Right forelimb (tissue), 1 donor: Measurements from ENCODE around the gene CFAP46.

Source experiments
- DNase-seq: peaks from one replicate; pipeline ENCODE4 v3.0.0-alpha.2; 2018

CFAP46 gene

DNA sequence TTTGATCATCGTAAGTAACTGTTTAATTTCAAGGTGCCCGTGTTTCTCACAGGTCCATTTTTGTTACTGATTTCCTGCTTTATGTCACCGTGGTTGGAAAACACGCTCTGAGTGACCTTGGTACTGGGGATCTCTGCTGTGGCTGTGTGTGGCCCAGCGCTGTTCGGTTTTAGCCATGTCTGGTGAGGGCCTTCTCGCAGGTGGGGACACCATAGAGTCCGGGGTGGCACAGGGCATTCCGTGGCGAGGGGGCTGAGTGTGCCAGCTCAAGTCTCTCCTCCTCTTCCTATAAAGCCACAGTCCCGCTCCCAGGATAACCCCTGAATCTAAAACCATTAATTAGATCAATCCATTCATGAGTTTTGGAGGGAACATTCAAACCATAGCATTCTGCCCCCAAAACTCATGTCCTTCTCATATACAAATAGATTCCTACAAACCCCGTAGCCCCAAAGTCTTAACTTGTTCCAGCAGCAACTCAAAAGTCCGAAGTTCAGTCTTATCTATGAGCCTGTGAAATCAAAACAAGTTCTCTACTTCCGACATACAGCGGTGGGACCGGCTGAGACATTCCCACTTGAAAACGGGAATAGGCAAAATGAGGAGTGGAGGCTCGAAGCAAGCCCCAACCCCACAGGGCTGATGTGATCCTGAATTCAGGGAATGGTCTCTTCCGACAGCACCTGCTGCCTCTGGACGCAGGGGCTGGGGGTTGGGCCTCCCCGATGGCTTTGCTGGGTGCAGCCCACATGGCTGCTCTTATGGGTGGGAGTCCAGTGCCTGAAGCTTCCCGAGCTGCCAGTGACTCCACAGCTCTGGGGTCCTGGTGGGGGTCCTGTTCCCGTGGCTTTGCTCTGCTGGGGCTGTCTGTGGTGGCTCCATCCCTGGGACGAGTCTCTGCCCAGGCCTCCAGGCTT, 101.4 kb downstream of the CFAP46 start:
- peak; percentile 10 for DNase-seq

- DNase-seq: peak; percentile 20
These were observed 103.3 kb downstream of the CFAP46 start for GRCh38 chr10:132839061-132839460.

GRCh38 chr10:132838346-132838970, 103.9 kb downstream of the CFAP46 start:
- peak; percentile 29 for DNase-seq

- peak; percentile 23 for DNase-seq
These were observed 104.5 kb downstream of the CFAP46 start for GRCh38 chr10:132837905-132838304.

DNA sequence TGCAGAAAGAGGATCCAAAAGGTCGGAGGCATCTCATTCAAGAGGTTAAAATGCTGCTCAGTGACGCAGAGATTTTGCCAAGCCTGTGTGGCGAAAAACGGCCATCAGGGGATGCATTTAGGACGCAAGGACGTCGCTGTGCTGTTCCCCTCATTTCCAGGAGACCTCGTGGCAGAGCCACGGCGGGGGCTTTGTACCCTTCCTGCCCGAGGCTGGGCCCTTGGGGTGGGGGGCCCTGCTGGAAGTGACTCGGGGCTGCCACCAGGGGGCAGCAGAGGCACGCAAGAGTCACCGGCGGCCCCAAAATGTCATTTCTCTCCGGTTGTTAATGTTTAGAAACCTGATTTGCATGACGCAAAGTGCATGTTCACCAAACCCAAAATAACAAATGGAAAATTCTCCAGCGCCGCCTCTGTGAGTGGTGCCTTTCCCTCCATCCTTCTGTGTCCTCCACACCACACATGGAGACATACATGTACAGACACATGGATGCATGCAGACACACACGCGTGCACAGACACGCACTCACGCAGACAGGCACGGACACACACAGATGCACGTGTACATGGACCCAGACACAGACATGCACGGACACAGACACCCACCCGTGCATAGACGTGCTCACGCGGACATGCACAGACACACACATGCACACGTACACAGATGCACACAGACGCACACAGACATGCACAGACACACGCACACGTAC, 105.4 kb downstream of the CFAP46 start:
- DNase-seq: peak; percentile 77

- peak; percentile 43 for DNase-seq
These were observed 106.0 kb downstream of the CFAP46 start for GRCh38 chr10:132836248-132836831.

DNA sequence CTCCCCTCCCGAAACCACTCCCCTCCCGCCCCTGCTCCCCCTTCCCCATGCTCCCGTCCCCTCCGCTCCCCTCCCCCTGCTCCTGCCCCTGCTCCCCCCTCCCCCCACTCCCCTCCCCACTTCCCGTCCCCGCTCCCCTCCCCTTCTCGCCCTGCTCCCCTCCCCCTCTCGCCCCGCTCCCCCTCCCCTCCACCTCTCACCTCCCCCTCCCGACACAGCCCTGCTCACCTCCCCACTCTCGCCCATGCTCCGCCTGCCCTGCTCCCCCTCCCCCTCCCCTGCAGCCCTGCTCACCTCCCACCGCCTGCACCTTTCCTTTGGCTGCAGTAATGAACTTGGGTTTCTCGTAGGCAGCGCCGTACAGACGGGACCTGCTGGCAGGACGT, 106.5 kb downstream of the CFAP46 start:
- DNase-seq: no peak

DNA sequence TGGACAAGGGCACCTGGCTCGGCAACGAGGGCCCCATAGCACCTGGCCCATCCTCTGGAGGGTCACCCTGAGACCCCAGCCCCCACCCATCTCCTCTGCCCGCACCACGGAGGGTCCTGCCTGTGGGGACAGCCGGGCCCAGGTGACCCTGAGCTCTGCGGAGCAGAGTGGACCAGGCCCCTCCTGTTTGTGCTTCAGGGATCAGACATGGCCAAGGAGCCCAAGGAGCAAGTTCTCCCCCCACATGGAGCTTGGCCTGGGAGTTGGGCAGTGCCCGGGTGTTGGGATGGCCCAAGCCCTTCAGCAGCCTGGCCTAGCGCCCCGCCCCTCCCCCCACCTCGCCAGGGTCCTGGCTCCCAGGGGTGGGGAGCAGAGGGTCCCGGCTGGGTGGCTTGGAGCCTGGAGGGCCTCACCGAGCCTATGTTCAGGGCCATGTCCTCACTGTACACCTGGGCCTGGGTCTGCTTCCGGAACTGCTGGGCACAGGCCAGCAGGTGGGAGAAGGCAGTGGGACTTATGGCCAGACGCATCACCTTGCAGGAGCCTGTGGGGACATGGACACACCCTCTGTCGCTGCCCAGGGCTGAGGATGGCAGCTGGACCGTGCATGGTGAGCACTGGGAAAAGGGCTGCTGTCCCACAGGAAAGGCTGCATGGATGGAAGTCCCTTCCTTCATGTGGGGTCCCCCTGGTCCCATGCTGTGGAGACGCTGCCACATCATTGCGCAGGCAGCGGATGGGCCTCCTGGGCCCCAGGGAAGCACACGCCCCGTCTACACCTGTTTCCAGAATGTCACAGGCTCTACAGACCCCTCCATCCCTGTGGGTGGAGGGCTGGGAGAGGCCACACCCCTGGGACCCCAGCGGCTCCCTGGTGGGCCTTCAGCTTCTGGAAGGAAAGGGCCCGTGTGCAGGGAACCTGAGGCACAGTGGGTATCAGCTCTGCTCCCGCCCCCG, 107.2 kb downstream of the CFAP46 start:
- DNase-seq: peak; percentile 38

- peak; percentile 22 for DNase-seq
These were observed 108.0 kb downstream of the CFAP46 start for GRCh38 chr10:132834311-132834761.

- DNase-seq: peak; percentile 13
These were observed 108.8 kb downstream of the CFAP46 start for GRCh38 chr10:132833421-132834111.

GRCh38 chr10:132832186-132832969, 110.0 kb downstream of the CFAP46 start:
- peak; percentile 29 for DNase-seq

DNA sequence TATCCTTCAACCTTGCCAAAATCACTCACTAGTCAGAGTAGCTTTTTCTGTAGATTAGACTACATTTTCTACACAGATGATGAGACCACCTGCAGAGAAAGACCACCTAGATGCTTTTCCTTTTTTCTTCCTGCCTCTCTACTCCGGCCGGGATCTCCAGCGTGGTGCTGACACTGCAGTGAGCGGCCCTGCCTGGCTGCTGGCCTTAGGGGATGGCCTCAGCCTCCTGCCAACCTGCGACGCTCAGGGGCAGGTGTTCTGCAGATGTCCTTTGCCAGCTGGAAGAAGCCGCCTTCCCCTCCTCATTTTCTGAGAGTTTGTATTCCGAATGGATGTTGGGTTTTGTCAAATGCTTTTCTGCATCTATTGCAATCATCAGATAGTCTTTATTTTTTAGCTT, 113.0 kb downstream of the CFAP46 start:
- DNase-seq: no peak

DNA sequence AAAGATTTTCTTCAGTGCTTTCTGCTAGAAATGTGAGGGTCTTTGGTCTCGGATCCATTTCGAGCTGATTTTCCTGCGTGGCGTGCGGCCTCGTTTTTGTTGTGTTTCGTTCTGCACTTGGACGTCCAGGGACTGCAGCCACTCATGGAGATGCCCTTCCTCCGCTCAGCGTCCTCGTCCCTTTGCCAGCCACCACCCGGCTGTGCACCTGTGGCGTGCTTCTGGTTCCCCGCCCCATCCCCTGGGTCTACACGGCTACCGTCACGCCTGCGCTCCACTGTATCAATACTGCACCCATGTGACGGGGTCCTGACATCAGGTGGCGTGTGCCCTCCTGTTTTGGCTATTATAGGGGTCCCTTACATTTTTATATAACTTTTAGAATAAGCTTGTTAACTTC, 113.7 kb downstream of the CFAP46 start:
- DNase-seq: no peak

- no peak for DNase-seq
These were observed 114.4 kb downstream of the CFAP46 start for GRCh38 chr10:132827861-132828539.

- DNase-seq: peak; percentile 3
These were observed 115.0 kb downstream of the CFAP46 start for GRCh38 chr10:132827423-132827789.

DNA sequence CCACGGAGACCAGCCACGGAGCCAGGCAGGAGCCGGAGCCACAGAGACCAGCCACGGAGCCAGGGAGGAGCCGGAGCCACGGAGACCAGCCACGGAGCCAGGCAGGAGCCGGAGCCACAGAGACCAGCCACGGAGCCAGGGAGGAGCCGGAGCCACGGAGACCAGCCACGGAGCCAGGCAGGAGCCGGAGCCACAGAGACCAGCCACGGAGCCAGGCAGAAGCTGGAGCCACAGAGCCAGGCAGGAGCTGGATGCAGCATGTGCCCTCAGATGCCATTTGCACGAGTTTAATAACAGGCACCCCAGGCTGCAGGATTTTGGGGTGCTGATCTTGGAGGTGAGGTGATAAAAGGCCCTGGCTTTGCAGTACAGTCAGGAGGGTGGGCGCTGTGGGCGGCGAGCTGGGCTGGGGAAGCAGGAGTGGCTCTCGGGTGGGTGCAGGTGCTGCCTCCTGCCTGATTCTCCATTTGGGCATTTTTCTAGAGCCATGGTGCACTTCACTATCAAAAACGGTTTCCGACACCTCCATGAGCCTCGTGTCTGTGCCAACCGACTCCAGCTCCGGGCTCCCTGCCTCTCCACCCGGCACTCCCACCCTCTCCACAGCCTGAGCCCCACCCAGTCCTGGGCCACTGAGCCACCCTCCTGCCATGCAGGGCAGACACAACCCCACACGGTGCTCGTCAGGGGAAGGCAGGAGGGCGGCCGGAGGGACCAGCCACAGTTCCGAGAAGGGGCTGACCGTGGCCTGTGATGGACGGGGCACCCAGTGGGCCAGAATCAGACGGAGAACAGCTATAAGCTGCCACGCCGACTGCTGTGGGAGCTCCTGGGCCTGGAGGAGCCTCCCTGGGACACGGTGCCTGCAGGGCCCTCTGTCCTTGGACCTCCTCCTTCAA, 115.6 kb downstream of the CFAP46 start:
- DNase-seq: no peak

- peak; percentile 12 for DNase-seq
These were observed 116.4 kb downstream of the CFAP46 start for GRCh38 chr10:132825783-132826523.

DNA sequence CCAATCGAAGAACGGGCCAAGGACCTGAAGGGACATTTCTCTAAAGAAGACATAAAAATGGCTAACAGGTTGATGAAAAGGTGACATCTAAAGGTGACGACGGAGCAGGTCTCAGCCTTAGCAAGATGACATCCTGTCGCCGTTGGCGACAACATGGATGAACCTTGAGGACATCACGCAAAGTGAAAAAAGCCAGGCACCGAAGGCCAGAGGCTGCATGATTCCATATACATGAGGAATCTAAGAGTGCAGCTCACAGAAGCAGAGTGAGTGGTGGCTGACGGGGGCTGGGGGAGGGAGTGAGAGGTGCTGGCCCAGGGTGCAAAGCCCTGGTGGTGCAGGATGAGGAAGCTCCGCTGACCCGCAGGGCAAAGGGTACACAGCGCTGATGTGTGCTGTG, 122.3 kb downstream of the CFAP46 start:
- DNase-seq: peak; percentile 19
